Caco-2 (cell line): ENCODE results near the gene DRAM2. TPM values are rescaled to one million over a fixed set of nuclear protein-coding genes. Genes with fewer than 3 reads are reported as not detected.

ENCODE experiments used
- BruUV-seq: library from RNA; stranded (reverse); fragments of 400-500 nt; replicated peaks from 2 replicates; lab custom pipeline; 2021; lab: Mats Ljungman, UMichigan
- CTCF ChIA-PET: fragments of 300-600 bp; sonication (Branson Sonifier 250); formaldehyde crosslinking; loops from one replicate; lab custom pipeline; 2022; ENCODE audit warnings: antibody characterized with exemption; lab: Charles Lee
- POLR2A ChIA-PET: fragments of 300-600 bp; sonication (Branson Sonifier 250); formaldehyde crosslinking; loops from one replicate; lab custom pipeline; 2022; ENCODE audit warnings: antibody characterized with exemption; lab: Charles Lee
- DNase-seq, 2 experiments: peaks; one replicate each; pipeline versions ENCODE4 v3.0.0 to v3.0.0-alpha.2; 2020 to 2022
- H3K27me3 ChIP-seq: replicated peaks from 2 replicates; pipeline ENCODE4 v1.6.0; 2011; ENCODE audit warnings: low read length; ENCODE audit not compliant: control insufficient read depth, insufficient read depth
- H3K36me3 ChIP-seq: 2 replicates; pipeline ENCODE4 v1.5.1; 2011; ENCODE audit warnings: low read length; ENCODE audit not compliant: control insufficient read depth, insufficient read depth
- H3K4me1 ChIP-seq: fragments of 250-450 bp; sonication (Bioruptor Pico); 2 replicates; pipeline ENCODE4 v1.5.1; 2020; ENCODE audit warnings: mild to moderate bottlenecking
- H3K4me3 ChIP-seq: 2 replicates; pipeline ENCODE4 v1.5.1; 2011; ENCODE audit warnings: low read depth, mild to moderate bottlenecking, control low read depth, low read length
- H3K9me3 ChIP-seq: fragments of 250-450 bp; sonication (Bioruptor Pico); 2 replicates; pipeline ENCODE4 v1.5.1; 2020; ENCODE audit warnings: mild to moderate bottlenecking, moderate library complexity
- H3K27ac Mint-ChIP-seq: one replicate; pipeline ENCODE4 v1.8.0; 2022; ENCODE audit warnings: mixed read lengths; ENCODE audit not compliant: unreplicated experiment
- H3K27me3 Mint-ChIP-seq: one replicate; pipeline ENCODE4 v1.8.0; 2022; ENCODE audit warnings: mixed read lengths; ENCODE audit not compliant: insufficient read depth, unreplicated experiment
- H3K36me3 Mint-ChIP-seq: one replicate; pipeline ENCODE4 v1.8.0; 2022; ENCODE audit warnings: mild to moderate bottlenecking, mixed read lengths; ENCODE audit not compliant: insufficient read depth, unreplicated experiment
- H3K4me1 Mint-ChIP-seq: one replicate; pipeline ENCODE4 v1.8.0; 2022; ENCODE audit warnings: low read depth, mixed read lengths; ENCODE audit not compliant: unreplicated experiment
- H3K4me3 Mint-ChIP-seq: one replicate; pipeline ENCODE4 v1.8.0; 2022; ENCODE audit warnings: mild to moderate bottlenecking, moderate library complexity, mixed read lengths; ENCODE audit not compliant: unreplicated experiment
- H3K9me3 Mint-ChIP-seq: one replicate; pipeline ENCODE4 v1.8.0; 2022; ENCODE audit warnings: mixed read lengths; ENCODE audit not compliant: unreplicated experiment
- intact Hi-C: fragments of 100-400 bp; cut with micrococcal nuclease; formaldehyde crosslinking; loops from one replicate; pipeline ENCODE4 v1.10.0; 2022; ENCODE audit not compliant: unreplicated experiment
- total RNA-seq: library from RNA; stranded (reverse); gene quantifications from 2 replicates; pipeline ENCODE4 v1.2.3, GENCODE V29; 2022
- TF ChIP-seq, protein P1 (sequence below), 2 experiments: fragments of 200-600 bp in 1 of 2; IDR thresholded peaks; 1 replicate in 1 of 2; 2 replicates in 1 of 2; pipeline versions ENCODE4 v1.5.1 to v1.8.0; 2011 to 2022; ENCODE audit warnings: antibody characterized with exemption in 1 of 2, control low read depth in 1 of 2, inconsistent platforms in 1 of 2, low read depth in 1 of 2, low read length in 1 of 2, mild to moderate bottlenecking in 1 of 2, moderate library complexity in 1 of 2; ENCODE audit not compliant: insufficient read depth in 1 of 2, severe bottlenecking in 1 of 2, unreplicated experiment in 1 of 2

DRAM2 gene
- total RNA-seq, 1 experiment from 2014 or later: 29.0 TPM

- Histone ChIP-seq H3K4me3 (no peak overlapping the region), H3K36me3 (no peaks in the 10 kb centered on the region; the same call in 1 of the 2 replicates), H3K4me1 (no peaks in the 10 kb centered on the region), H3K27me3 (no peaks in the 10 kb centered on the region), H3K9me3 (no peaks in the 10 kb centered on the region)
- CTCF ChIA-PET: no interaction called here
- BruUV-seq: no TSS peak
- H3K27ac Mint-ChIP-seq: no peak overlapping the region
- H3K4me1 Mint-ChIP-seq: no peaks in the 10 kb centered on the region
- H3K9me3 Mint-ChIP-seq: no peaks in the 10 kb centered on the region
- intact Hi-C loops: no loop called here
- peaks cover 41% of the 10 kb centered on the region for H3K36me3 Mint-ChIP-seq
- H3K27me3 Mint-ChIP-seq: no peaks in the 10 kb centered on the region
- H3K4me3 Mint-ChIP-seq: no peak overlapping the region
- DNase-seq: no peak
- POLR2A ChIA-PET: no interaction called here
- TF ChIP-seq, protein P1, sequence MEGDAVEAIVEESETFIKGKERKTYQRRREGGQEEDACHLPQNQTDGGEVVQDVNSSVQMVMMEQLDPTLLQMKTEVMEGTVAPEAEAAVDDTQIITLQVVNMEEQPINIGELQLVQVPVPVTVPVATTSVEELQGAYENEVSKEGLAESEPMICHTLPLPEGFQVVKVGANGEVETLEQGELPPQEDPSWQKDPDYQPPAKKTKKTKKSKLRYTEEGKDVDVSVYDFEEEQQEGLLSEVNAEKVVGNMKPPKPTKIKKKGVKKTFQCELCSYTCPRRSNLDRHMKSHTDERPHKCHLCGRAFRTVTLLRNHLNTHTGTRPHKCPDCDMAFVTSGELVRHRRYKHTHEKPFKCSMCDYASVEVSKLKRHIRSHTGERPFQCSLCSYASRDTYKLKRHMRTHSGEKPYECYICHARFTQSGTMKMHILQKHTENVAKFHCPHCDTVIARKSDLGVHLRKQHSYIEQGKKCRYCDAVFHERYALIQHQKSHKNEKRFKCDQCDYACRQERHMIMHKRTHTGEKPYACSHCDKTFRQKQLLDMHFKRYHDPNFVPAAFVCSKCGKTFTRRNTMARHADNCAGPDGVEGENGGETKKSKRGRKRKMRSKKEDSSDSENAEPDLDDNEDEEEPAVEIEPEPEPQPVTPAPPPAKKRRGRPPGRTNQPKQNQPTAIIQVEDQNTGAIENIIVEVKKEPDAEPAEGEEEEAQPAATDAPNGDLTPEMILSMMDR (IDR thresholded peaks at IDR 0.05; ENCODE audit: insufficient read depth in 1 of 2, low read depth in 1 of 2, low read length in 1 of 2, severe bottlenecking in 1 of 2, unreplicated experiment in 1 of 2): no peak
These were observed 11.9 kb upstream of the DRAM2 start for GRCh38 chr1:111151838-111152237.

DNA sequence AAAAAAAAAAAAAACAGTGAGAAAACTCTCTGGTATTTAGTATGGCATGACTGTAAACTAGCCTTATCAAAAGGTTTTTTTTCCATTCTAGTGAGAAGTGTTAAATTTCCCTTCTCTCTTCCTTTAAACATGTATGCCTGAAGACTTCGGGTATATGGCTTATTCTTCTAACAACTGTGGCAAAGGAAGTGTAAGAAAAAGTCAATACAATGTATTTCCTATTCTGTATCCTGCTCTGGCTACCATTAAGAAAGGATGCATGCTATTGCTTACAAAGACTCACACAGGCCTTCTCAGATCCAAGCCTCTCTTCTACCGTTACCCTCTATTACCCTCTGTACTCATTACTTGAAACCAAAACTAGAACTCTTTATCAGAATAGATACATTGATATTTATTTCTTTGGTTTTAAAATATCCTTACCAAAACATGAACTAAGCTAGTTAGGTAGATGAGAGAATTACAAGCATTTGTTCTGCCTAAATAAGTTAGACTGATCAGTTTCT, 8.5 kb upstream of the DRAM2 start:
- Mint-ChIP-seq H3K27ac (no peak overlapping the region), H3K27me3 (no peaks in the 10 kb centered on the region), H3K9me3 (no peaks in the 10 kb centered on the region), H3K4me3 (no peak overlapping the region), H3K36me3 (peaks cover 28% of the 10 kb centered on the region), H3K4me1 (peaks cover 6% of the 10 kb centered on the region)
- H3K4me3 ChIP-seq: no peak overlapping the region
- H3K27me3 ChIP-seq: no peaks in the 10 kb centered on the region
- intact Hi-C loops: loop anchor here (10.0 kb wide), 1 partner anchor 104 kb away; no protein-coding TSS in a partner anchor
- H3K9me3 ChIP-seq: no peaks in the 10 kb centered on the region
- BruUV-seq: no TSS peak
- DNase-seq: no peak
- H3K4me1 ChIP-seq: no peaks in the 10 kb centered on the region
- TF ChIP-seq, protein P1 (IDR thresholded peaks at IDR 0.05; ENCODE audit: insufficient read depth in 1 of 2, low read depth in 1 of 2, low read length in 1 of 2, severe bottlenecking in 1 of 2, unreplicated experiment in 1 of 2): no peak
- POLR2A ChIA-PET: no interaction called here
- CTCF ChIA-PET: no interaction called here
- H3K36me3 ChIP-seq: no peaks in the 10 kb centered on the region; the same call in 1 of the 2 replicates

DNA sequence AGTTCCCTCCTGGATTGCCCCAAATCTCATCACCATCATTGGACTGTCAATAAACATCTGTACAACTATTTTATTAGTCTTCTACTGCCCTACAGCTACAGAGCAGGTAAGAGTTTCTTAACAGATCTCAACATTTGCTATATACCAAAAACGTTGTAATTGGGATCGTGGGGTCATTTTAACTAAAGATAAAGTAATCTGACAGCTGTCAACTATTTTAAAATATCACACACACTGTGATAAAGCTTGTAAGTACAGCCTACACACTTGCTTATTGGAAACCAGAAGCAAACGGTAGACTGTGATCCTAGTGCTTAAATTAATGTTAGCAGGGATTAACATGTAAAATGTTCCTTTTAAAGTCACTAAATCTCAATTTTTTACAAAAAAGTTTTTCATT, 8.1 kb upstream of the DRAM2 start:
- no TSS peak for BruUV-seq
- Mint-ChIP-seq H3K36me3 (peaks cover 24% of the 10 kb centered on the region), H3K4me3 (no peak overlapping the region), H3K27ac (no peak overlapping the region), H3K27me3 (no peaks in the 10 kb centered on the region), H3K4me1 (peaks cover 11% of the 10 kb centered on the region), H3K9me3 (no peaks in the 10 kb centered on the region)
- no peaks in the 10 kb centered on the region; the same call in 1 of the 2 replicates for H3K36me3 ChIP-seq
- ChIA-PET POLR2A (no interaction called here), CTCF (no interaction called here)
- intact Hi-C loops: loop anchor here (10.0 kb wide), 1 partner anchor 103 kb away; no protein-coding TSS in a partner anchor
- DNase-seq: no peak
- no peaks in the 10 kb centered on the region for H3K9me3 ChIP-seq
- no peaks in the 10 kb centered on the region for H3K27me3 ChIP-seq
- TF ChIP-seq, protein P1 (IDR thresholded peaks at IDR 0.05; ENCODE audit: insufficient read depth in 1 of 2, low read depth in 1 of 2, low read length in 1 of 2, severe bottlenecking in 1 of 2, unreplicated experiment in 1 of 2): no peak
- no peaks in the 10 kb centered on the region for H3K4me1 ChIP-seq
- no peak overlapping the region for H3K4me3 ChIP-seq
